GM12878 (cell line): ENCODE measurements around the gene STX19.

Experiments used
- TF ChIP-seq, protein P1 (sequence below), 3 experiments: IDR thresholded peaks in 2 of 3; conservative IDR thresholded peaks in 1 of 3; 2 replicates each; pipeline ENCODE4 v1.5.1; 2011; ENCODE audit warnings: low read depth in 3 of 3, low read length in 3 of 3, mild to moderate bottlenecking in 3 of 3, control low read depth in 2 of 3, moderate library complexity in 2 of 3, inconsistent platforms in 1 of 3, mixed read lengths in 1 of 3; ENCODE audit not compliant: control insufficient read depth in 2 of 3, insufficient read depth in 1 of 3; ENCODE audit errors: extremely low read depth in 1 of 3
- TF ChIP-seq, protein P2 (sequence below): IDR thresholded peaks from 2 replicates; pipeline ENCODE4 v1.6.1; 2012; ENCODE audit warnings: low read length, inconsistent platforms

DNA sequence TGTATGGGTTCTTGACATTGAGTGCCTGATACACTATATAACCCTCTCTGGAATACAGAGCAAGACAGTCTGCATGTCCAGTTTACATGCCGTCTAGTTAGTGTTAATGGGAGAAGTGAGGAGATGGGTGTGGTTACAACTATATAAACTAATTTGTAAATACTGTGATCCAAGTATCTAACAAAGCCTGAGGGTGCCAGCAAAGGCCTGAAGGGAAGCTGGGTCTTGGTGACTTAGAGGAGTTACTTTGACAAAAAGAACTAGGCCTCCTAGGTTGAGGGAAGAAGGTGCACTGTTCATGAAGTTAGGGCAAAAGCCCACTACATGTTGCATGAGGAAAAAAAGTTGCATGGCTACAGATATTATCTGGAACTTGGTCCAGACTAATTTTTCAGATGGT is 36.7 kb upstream of the STX19 start:
- TF ChIP-seq, protein P1, sequence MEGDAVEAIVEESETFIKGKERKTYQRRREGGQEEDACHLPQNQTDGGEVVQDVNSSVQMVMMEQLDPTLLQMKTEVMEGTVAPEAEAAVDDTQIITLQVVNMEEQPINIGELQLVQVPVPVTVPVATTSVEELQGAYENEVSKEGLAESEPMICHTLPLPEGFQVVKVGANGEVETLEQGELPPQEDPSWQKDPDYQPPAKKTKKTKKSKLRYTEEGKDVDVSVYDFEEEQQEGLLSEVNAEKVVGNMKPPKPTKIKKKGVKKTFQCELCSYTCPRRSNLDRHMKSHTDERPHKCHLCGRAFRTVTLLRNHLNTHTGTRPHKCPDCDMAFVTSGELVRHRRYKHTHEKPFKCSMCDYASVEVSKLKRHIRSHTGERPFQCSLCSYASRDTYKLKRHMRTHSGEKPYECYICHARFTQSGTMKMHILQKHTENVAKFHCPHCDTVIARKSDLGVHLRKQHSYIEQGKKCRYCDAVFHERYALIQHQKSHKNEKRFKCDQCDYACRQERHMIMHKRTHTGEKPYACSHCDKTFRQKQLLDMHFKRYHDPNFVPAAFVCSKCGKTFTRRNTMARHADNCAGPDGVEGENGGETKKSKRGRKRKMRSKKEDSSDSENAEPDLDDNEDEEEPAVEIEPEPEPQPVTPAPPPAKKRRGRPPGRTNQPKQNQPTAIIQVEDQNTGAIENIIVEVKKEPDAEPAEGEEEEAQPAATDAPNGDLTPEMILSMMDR (IDR thresholded peaks at IDR 0.05 in 2 of 3, conservative IDR thresholded peaks at IDR 0.05 in 1 of 3; ENCODE audit: control insufficient read depth in 2 of 3, extremely low read depth in 1 of 3, insufficient read depth in 1 of 3, low read depth in 3 of 3, low read length in 3 of 3): no peak
- TF ChIP-seq, protein P2, sequence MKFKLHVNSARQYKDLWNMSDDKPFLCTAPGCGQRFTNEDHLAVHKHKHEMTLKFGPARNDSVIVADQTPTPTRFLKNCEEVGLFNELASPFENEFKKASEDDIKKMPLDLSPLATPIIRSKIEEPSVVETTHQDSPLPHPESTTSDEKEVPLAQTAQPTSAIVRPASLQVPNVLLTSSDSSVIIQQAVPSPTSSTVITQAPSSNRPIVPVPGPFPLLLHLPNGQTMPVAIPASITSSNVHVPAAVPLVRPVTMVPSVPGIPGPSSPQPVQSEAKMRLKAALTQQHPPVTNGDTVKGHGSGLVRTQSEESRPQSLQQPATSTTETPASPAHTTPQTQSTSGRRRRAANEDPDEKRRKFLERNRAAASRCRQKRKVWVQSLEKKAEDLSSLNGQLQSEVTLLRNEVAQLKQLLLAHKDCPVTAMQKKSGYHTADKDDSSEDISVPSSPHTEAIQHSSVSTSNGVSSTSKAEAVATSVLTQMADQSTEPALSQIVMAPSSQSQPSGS: no peak
